Uterus (tissue), 2 donors: ENCODE data around the gene ZNF24.

Experiments
- POLR2A ChIP-seq, 2 donors: fragments of 450-650 bp; IDR thresholded peaks; one replicate each; pipeline ENCODE4 v1.6.1; 2016; ENCODE audit warnings: antibody characterized with exemption in 2 of 2, mild to moderate bottlenecking in 1 of 2, moderate library complexity in 1 of 2
- TF ChIP-seq, protein P1 (sequence below), 4 experiments: fragments of 200-600 bp in 2 of 4; fragments of 450-650 bp in 2 of 4; sonication (generic) in 2 of 4; IDR thresholded peaks; one replicate each; pipeline ENCODE4 v1.5.1; 2016 to 2019; ENCODE audit warnings: antibody characterized with exemption in 4 of 4, mild to moderate bottlenecking in 2 of 4, moderate library complexity in 1 of 4

DNA sequence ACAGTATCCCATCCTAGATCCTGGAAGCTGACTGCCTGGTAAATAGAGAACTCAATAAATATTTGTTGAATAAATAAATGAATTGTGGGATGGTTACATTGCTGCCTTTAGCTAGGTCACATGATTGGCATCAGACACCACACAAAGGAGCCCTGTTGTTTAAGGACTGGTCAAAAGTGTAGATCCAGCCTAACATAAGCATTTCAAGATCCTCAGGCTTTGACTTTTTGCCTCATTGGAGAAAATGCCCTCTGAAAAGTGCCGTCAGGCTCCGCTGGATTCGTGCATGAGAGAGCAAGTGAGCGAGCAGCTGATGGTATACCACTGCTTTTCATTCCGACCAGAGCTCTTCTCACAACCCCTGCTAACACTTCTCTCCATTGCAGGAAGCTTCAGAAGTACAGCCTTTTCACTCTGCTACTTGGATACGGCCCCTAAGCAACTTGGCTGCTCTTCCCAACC is 1.3 kb upstream of the ZNF24 start:
- TF ChIP-seq, protein P1, sequence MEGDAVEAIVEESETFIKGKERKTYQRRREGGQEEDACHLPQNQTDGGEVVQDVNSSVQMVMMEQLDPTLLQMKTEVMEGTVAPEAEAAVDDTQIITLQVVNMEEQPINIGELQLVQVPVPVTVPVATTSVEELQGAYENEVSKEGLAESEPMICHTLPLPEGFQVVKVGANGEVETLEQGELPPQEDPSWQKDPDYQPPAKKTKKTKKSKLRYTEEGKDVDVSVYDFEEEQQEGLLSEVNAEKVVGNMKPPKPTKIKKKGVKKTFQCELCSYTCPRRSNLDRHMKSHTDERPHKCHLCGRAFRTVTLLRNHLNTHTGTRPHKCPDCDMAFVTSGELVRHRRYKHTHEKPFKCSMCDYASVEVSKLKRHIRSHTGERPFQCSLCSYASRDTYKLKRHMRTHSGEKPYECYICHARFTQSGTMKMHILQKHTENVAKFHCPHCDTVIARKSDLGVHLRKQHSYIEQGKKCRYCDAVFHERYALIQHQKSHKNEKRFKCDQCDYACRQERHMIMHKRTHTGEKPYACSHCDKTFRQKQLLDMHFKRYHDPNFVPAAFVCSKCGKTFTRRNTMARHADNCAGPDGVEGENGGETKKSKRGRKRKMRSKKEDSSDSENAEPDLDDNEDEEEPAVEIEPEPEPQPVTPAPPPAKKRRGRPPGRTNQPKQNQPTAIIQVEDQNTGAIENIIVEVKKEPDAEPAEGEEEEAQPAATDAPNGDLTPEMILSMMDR (IDR thresholded peaks at IDR 0.05) = no peak
- no peak for TF ChIP-seq POLR2A (IDR thresholded peaks at IDR 0.05)
